Medulla oblongata (tissue), 1 donor: ENCODE data around the gene TMEM150B.
"Not testable (repeated sequence)": the region's sequence is repeated elsewhere in the genome, so short reads cannot be mapped to it uniquely, and the experiment has no call there.

Source experiments
- DNase-seq: peaks from one replicate; pipeline ENCODE4 v3.0.0-alpha.2; 2015; ENCODE audit errors: extremely low spot score

TMEM150B gene

DNA sequence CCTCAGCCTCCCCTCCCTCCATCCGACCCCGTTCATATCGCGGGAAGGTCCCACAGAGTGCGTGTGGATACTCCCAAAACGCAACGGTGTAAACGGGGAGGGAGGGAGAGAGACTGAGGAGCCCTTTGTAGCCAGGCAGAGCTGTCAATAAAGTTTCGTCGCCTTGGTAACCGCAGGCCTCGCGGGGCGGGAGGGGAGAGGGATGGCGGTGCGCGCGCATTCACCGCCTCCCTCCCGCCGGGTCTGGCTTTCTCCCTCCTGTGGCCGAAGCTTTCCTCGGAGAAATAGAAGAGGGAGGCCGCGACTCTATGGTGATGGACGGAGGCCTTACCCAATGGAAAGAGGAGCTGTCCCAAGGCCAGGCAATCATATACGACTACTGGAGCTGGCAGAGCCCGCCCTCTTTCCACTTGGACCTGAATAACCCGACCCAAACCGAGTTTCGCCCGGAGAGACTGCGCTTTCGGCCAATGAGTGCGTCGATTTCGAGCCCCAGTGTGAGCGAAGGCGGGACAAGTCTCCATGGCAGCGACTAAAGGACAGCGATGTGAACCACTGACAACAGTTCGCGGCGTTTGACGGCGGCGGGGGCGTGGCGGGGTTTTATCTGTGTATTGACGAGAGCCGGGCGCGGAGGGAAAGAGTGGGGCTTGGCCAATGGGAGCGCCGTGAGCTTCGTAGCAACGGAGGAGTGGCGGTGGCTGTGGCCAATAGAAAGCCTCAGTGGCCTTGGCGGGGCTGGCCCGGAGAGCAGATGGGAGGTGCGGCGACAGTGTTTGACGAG, 14.2 kb upstream of the TMEM150B start, which contains the start of gene KMT5C:
Gene KMT5C, plus strand, starts transcription at position 772 of the 784 bp plus-strand sequence. CDS start 2,061 bp downstream, outside the sequence.
- DNase-seq: peak; percentile 100

DNA sequence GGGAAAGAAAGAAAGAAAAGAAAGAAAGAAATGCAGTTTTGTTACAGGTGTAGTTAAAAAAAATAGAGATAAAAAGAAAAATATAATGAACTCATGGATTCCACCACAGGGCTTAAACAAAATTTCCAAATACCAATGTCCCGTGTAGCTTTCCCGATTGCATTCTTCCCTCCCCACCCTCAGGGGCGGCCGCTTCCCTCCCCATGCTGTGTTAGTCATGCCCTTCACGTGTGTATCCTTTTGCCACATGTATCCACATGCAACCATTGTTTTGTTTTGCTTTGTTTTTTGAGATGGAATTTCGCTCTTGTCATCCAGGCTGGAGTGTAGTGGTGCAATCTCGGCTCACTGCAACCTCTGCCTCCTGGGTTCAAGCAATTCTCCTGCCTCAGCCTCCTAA, 11.0 kb upstream of the TMEM150B start:
- no peak for DNase-seq

DNA sequence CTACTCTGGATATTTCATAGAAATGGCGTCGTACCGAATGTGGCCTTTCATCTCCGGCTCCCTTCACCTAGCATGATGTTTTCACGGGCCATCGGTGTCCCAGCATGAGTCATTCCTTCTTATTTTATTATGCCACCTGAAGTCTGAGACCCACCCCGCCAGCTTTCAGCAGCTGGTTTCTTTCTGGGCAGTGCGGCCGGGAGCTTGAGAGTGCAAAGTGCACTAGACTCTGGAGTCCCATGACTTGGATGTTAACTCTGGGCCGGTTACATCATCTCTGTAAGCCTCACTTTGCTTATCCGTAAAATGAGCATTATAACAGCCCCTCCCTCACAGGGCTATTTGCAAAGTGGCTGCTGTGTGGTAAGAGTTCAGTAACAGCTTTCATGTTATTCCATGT, 8.7 kb upstream of the TMEM150B start:
- DNase-seq: no peak

DNA sequence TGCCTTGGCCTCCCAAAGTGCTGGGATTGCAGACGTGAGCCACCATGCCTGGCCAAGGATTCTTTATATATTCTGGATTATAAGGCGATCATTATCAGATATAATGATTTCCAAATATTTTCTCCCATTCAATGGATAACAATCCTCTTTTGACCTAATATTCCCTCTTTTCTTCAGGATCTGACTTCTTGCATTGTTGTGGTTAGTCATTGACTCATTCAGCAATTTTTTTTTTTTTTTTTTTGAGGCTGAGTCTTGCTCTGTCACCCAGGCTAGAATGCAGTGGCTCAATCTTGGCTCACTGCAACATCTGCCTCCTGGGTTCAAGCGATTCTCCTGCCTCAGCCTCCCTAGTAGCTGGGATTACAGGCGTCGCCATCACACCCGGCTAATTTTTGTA, 4.7 kb upstream of the TMEM150B start:
- not testable (repeated sequence) for DNase-seq

DNA sequence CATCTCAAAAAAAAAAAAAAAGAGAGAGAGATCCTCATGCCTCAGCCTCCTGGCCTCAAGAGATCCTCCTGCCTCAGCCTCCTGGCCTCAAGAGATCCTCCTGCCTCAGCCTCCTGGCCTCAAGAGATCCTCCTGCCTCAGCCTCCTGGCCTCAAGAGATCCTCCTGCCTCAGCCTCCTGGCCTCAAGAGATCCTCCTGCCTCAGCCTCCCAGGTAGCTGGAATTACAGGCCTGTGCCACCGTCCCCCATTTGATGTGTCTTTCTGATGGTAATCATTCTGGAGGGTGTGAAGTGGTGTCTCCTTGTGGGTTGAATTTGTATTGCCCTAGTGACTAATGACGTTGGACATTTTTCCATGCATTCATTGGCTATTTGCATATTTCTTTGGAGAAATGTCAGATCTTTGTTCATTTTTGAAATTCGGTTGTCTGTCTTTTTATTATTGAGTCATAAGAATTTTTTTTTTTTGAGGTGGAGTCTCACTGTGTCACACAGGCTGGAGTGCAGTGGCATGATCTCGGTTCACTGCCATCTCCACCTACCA, 3.7 kb upstream of the TMEM150B start:
- not testable (repeated sequence) for DNase-seq

DNA sequence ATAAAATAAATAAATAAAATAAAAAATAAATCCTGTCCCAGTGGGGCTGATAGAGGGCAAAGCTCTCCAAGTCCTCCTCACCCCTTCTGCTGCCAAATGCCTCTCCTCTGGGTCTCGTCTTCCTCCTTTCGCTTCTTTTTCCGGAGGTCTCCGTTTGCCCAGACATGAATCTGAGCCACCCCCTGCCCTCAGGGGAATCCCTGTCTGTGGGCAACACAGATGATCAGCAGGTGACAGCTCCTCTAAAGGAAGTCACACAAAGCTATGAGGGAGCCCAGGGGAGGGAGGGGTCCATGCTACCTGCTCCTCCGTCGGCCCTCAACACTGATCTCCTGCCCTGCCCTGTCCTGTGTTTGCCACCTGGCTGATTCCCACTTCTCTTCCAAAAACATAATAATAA, 479 bp downstream of the TMEM150B start:
- DNase-seq: no peak

DNA sequence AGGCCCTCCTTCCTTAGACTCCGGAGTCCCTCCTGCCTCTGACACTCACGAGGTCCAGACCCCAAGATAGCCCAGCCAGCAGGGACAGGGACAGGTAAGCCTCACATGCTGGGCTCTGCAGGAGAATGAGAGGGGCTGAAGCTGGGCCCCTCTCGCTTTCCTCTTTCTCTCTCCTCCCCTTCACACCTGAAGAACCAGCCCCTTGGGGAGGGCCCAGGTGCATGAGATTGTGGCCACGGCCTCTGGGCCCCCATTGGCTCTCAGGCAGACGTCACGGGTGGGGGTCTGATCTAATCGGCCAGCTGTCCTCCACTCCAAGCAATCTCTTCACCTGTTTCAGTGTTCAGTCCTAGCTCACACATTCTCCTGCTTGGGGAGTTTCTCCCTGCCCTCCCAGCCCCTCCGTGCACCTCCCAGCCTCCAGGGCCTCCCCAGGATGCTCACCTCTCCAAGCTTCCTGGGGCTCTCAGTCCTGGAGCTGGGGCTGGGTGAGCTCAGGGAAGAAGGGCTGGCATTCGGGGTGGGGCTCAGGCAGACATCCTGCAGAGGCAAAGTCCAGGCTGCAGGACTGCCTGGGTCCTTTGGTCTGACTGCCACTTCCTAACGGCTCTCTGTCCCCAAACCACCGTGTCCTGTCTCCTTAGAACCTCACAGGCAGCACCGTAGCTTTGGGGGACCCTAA, 2.8 kb downstream of the TMEM150B start:
- DNase-seq: no peak

DNA sequence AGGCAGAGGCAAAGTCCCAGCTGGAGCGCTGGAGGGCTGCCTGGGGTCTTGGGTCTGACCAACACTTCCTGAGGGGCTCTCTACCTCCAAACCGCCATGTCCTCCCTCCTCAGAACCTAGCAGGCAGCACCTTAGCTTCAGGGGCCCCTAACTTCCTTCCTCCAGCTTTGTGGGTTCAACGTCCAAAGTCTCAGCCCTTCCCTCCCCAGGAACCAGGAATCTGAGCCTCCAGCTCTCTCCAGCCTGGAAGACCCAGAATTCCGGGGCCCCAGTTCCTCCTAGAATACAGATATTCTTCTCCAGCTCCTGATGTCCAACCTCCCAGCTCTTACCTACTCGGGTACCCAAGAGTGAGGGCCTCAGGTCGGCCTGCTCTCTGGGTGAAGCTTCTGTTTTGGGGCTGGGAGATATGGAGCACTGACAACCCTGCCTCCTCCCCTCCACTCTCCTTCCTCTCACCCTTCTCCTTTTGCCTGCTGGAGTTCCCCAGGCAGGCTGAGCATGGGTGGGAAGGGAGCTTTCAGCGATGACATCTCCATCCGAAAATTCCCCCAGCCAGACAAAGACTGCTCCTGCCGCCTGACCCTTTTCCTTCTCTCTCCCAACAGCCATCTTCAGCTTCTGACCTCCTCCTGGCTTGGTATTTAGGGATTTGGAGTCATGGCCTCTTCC, 3.5 kb downstream of the TMEM150B start:
- no peak for DNase-seq

DNA sequence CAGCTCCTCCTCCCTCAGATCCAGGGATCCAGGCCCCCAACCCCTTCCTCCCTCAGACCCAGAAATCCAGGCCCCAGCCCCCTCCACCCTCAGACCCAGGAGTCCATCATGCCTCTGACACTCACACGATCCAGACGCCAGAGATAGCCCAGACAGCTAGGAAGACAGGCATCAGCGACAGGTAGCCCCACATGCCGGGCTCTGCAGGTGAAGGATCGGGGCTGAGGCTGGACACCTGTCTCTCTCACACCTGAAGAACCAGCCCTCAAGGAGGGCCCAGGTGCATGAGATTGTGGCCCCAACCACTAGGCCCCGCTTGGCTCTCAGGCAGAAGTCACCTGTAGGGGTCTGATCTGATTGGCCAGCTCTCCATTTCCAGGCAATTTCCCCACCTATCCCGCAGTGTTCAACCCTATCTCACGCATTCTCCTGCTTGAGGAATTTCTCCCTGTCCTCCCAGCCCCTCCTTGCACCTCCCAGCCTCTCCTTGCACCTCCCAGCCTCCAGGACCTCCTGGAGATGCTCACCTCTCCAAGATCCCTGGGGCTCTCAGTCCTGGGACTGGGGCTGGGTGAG, 4.2 kb downstream of the TMEM150B start:
- DNase-seq: no peak

DNA sequence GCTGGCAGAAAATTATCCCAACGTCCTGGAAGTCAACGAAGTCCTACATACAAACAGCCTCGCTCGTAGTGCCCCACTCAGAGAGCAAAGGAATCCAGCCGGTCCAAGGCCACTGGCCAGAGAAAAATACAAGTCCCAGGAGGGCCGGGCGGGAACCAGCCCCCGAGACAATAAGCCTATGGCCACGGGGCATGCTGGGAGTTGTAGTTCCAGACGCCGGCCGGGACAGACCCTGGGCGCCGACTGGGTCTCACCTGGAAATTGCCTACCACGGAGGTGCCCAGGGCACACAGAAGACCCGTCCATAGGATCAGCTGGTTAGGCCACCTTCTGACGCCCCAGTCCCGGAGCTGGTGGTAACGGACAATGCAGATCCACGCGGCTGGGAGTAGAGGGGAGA, 5.4 kb downstream of the TMEM150B start:
- DNase-seq: peak; percentile 38

DNA sequence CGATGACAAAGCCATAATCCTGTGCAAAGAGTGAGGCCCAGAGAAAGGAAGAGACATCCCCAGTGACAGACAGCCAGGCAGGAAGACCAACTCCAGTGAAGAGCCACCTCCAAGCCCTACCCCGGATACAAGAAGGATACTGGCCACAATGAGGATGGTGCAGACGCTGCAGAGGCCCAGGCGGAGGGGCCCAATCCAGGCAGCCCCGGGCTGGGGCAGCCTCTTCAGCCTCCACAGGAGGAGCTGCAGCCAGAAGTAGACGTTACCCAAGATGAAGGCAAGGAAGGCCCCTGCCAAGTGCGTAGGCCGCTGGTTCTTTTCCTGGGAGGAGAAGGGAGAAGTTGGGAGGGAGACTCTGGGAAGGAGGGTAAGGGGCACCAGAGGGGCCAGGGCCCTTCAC, 8.5 kb downstream of the TMEM150B start:
- DNase-seq: no peak

DNA sequence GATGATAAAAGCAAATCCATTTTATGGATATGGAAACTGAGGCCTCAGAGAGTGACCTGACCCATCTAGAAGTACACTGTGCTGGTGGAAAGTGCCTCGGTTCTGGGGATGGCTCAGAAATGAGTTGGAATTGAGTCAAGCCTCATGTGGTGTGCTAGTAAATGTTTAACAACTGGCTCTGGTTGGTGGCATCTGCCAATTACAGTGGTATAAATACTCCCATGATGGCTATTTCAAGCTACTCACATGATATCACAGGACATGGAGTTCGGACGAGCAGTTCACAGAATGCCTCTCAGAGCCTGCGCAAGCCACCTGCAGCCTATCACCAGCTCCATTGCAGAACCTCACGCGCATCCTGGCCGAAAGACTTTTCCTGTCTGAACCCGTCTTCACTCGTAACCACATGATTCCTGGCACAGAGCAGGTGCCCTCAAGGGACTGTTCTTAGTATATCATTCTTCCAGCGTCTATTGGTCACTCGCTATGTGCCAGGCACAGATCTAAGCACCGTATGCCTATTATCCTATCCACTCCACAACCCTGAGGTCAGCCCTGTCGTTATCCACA, 9.1 kb downstream of the TMEM150B start:
- DNase-seq: no peak

DNA sequence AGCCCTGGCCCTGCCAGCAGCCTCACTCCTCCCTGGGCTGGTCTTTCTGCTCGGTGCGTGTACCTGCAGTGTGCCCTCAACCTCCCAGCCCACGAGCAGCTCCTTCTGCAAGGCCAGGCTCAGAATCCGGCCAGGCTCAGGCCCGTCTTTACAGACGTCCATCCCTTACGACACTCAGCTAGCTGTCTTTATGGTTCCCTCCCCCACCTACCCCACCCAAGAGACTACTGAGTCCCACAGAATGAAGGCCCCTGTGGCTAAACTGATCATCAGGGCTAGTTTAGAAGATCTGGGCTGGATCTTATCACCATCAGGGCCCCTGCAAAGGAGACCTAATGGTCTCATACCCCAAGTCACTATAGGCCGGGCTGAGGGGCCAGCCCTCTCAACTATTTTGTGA, 10.7 kb downstream of the TMEM150B start:
- no peak for DNase-seq

DNA sequence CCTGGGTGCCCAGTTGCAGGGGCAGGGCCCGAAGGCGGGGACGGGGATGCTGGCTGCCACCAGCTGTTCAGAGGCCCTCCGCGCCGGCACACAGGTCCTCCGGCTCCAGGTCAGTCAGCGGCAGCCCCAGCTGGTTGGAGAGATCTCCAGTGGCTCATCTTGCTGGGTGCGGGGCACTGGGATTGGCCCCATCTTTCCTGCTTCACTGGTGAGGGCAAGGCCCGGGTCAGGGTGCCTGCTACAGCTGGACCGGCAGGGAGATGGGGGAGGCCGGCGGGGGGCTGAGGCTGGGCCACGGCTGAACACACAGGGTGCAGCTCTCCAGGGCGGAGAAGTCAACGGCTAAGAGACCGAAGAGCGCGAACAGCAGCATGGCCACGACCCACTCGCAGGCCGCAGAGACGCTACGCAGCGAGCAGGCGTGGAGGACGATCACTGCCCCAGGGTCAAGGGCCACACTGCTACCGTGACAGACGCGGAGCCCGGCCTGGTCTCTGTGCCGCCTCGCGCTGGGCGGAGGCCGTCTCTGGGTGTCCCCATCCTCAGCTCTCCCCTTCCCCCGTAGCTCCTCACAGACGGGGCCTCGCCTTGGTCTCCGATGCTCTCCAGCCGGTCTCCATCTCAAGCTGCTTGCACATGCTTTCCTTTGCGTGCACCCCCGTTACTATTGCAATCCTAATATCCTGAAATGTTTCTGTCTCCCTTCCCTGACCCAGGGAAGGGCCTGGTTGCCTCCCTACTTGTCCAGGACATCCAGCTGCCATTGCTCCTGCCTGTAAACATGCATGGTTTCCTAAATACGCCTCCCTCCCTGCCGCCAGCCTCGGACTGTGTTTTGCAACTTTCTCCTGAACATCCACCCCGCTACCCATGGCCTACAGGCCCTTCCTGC, 12.3 kb downstream of the TMEM150B start:
- no peak for DNase-seq

DNA sequence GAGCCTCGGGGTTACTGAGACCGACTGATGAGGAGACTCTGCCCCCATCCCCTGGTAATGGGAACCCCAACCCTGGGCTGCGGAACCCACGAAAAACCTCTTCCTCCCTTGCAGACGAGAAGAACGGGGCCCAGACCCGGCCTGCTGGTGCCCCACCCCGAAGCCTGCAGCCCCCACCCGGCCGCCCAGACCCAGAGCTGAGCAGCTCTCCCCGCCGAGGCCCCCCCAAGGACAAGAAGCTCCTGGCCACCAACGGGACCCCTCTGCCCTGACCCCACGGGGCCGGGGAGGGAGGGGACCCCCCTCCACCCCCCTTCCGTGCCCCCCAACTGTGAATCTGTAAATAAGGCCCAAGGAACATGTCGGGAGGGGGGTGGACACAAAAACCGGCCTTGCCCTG, 13.3 kb downstream of the TMEM150B start:
- DNase-seq: no peak

DNA sequence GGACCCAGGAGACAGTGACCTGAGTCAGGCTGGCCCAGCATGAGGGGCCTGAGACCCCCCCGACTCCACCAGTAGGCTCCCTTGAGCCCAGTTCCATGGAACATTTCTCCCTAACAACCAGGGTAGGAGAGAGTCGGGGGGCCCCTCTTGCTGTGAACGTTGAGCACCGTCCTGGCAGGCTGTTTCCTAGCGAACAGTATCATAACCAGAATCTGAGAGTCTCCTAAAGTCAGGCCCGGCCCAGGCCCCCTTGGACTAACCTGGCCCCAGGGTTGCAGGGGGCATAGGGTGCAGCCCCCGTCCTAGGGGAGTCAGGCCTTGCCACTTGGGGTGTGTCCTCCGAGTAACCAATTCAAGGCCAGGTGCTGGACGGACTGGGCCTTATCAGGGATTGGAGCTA, 13.7 kb downstream of the TMEM150B start:
- no peak for DNase-seq

DNA sequence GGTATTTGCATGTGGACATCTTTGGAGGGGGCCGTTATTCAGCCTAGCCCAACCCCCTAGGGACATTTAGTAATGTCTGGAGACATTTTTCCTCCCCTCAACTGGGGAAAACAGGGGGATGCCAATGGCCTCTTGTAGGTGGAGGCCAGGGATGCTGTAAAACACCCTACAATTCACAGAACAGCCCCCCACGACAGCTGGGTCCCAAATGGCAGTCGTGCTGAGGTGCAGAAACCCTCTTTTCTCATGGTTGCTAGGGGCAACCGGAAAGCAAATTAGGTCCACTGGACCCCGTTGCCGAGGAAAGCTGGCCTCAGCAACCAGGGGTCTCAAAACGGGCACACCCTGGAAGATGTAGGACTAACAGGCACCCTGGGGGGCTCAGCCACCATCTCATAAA, 14.6 kb downstream of the TMEM150B start:
- DNase-seq: no peak

DNA sequence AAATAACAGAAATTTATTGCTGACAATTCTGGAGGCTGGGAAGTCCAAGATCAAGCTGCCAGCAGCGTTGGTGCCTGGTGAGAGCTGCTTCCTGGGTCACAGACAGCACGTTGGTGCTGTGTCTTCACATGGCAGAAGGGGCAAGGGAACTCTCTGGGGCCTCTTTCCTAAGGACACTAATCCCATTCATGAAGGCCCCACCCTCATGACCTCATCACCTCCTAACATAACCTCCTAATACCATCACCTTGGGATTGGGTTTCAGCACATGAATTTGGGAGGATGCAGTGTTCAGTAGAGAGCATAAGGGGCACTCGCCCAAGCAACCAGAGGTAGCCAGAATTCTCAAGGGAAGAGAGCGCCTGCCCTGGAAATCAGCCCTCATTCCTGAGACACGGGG, 15.7 kb downstream of the TMEM150B start:
- DNase-seq: no peak

DNA sequence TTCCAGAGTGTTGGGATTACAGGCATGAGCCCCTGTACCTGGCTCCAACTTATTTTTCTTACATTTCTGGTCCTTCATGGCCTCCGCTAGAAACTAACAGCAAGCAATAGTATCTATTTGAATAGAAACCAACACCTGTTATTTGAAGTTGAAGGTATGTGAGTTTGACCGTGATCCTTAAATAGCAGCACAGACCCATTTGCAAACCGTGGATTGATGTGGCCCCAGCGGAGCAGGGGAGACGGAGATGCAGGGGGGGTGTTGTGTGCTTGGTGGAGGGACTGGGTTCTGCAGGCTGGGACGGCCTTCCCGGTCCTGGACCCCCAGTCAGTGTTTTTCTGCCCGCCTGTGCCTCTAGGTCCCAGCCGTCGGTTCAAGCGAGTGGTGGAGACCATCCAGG, 16.9 kb downstream of the TMEM150B start:
- no peak for DNase-seq

DNA sequence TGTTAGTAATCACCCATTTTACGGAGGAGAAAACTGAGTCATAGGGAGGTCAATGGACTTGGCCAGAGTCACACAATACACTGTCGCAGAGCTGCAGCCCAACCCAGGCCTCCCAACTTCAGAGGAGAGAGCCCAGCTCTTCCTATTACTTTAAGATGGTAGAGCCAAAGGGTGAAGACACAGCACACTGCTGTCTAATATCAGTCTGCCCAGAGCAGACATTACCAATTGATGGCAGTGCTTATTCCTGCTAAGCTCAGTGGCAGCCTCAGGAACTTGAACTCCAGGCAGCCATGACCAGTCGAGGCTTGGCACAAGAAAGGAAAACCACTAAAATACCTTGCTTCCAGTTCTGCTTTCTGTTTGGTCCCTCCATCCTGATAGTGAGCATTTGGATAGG, 18.4 kb downstream of the TMEM150B start:
- DNase-seq: no peak
